HEK293 (cell line): ENCODE results near the gene IGSF9.

Source experiments
- GFI1B ChIP-seq: fragments of 450-650 bp; formaldehyde crosslinking; IDR thresholded peaks from 2 replicates; pipeline ENCODE4 v1.5.1; 2016; ENCODE audit warnings: missing biosample characterization, missing genetic modification characterization
- GLIS2 ChIP-seq: fragments of 450-650 bp; formaldehyde crosslinking; IDR thresholded peaks from 2 replicates; pipeline ENCODE4 v1.5.1; 2016; ENCODE audit warnings: missing biosample characterization, missing genetic modification characterization
- HOXD13 ChIP-seq: sonication (generic); formaldehyde crosslinking; IDR thresholded peaks from 2 replicates; pipeline ENCODE4 v1.8.0; 2022; ENCODE audit warnings: missing genetic modification reagents, borderline replicate concordance
- KLF9 ChIP-seq: fragments of 450-650 bp; formaldehyde crosslinking; IDR thresholded peaks from 2 replicates; pipeline ENCODE4 v1.5.1; 2016; ENCODE audit warnings: missing biosample characterization, missing genetic modification characterization, low read depth
- MEIS1 ChIP-seq: sonication (generic); formaldehyde crosslinking; IDR thresholded peaks from 2 replicates; pipeline ENCODE4 v1.8.1; 2022; ENCODE audit warnings: missing genetic modification reagents, mild to moderate bottlenecking, borderline replicate concordance
- SP3 ChIP-seq: fragments of 450-650 bp; formaldehyde crosslinking; IDR thresholded peaks from 2 replicates; pipeline ENCODE4 v1.5.1; 2016; ENCODE audit warnings: missing biosample characterization, missing genetic modification characterization
- ZBTB20 ChIP-seq: fragments of 450-650 bp; formaldehyde crosslinking; IDR thresholded peaks from 2 replicates; pipeline ENCODE4 v1.5.1; 2016; ENCODE audit warnings: missing biosample characterization, missing genetic modification characterization
- ZFP3 ChIP-seq: fragments of 450-650 bp; formaldehyde crosslinking; IDR thresholded peaks from 2 replicates; pipeline ENCODE4 v1.5.1; 2016; ENCODE audit warnings: low read depth, missing biosample characterization, missing genetic modification characterization
- ZNF214 ChIP-seq: fragments of 450-650 bp; formaldehyde crosslinking; IDR thresholded peaks from 2 replicates; pipeline ENCODE4 v1.5.1; 2017; ENCODE audit warnings: missing biosample characterization, mild to moderate bottlenecking, missing genetic modification characterization, borderline replicate concordance
- ZNF248 ChIP-seq: fragments of 450-650 bp; formaldehyde crosslinking; IDR thresholded peaks from 2 replicates; pipeline ENCODE4 v1.5.1; 2017; ENCODE audit warnings: missing biosample characterization, missing genetic modification characterization
- ZNF391 ChIP-seq: fragments of 450-650 bp; formaldehyde crosslinking; IDR thresholded peaks from 2 replicates; pipeline ENCODE4 v1.5.1; 2016; ENCODE audit warnings: low read depth, missing biosample characterization, missing genetic modification characterization, borderline replicate concordance
- ZNF518A ChIP-seq: fragments of 450-650 bp; formaldehyde crosslinking; conservative IDR thresholded peaks from 2 replicates; pipeline ENCODE4 v1.5.1; 2016; ENCODE audit warnings: low read depth, missing biosample characterization, missing genetic modification characterization
- ZNF521 ChIP-seq: fragments of 450-650 bp; formaldehyde crosslinking; IDR thresholded peaks from 2 replicates; pipeline ENCODE4 v1.5.1; 2017; ENCODE audit warnings: missing biosample characterization, mild to moderate bottlenecking, missing genetic modification characterization
- ZNF548 ChIP-seq: fragments of 450-650 bp; formaldehyde crosslinking; IDR thresholded peaks from 2 replicates; pipeline ENCODE4 v1.5.1; 2016; ENCODE audit warnings: missing biosample characterization, missing genetic modification characterization
- ZNF571 ChIP-seq: fragments of 450-650 bp; formaldehyde crosslinking; IDR thresholded peaks from 2 replicates; pipeline ENCODE4 v1.5.0; 2017; ENCODE audit warnings: missing biosample characterization, missing genetic modification characterization
- ZNF585B ChIP-seq: fragments of 450-650 bp; formaldehyde crosslinking; IDR thresholded peaks from 2 replicates; pipeline ENCODE4 v1.5.1; 2016; ENCODE audit warnings: missing biosample characterization, missing genetic modification characterization
- ZNF76 ChIP-seq: fragments of 450-650 bp; formaldehyde crosslinking; IDR thresholded peaks from 2 replicates; pipeline ENCODE4; 2016; ENCODE audit warnings: low read depth, missing biosample characterization, missing genetic modification characterization, borderline replicate concordance
- ZNF791 ChIP-seq: fragments of 450-650 bp; formaldehyde crosslinking; IDR thresholded peaks from 2 replicates; pipeline ENCODE4 v1.5.1; 2016; ENCODE audit warnings: missing biosample characterization, missing genetic modification characterization
- TF ChIP-seq, protein P1 (sequence below): fragments of 450-650 bp; formaldehyde crosslinking; IDR thresholded peaks from 2 replicates; pipeline ENCODE4 v1.5.1; 2017; ENCODE audit warnings: missing biosample characterization, mild to moderate bottlenecking, missing genetic modification characterization, moderate library complexity
- TF ChIP-seq, protein P2 (sequence below): fragments of 450-650 bp; formaldehyde crosslinking; IDR thresholded peaks from 2 replicates; pipeline ENCODE4 v1.5.1; 2016; ENCODE audit warnings: missing biosample characterization, missing genetic modification characterization
- TF ChIP-seq, protein P3 (sequence below): fragments of 450-650 bp; formaldehyde crosslinking; IDR thresholded peaks from 2 replicates; pipeline ENCODE4 v1.5.1; 2016; ENCODE audit warnings: missing biosample characterization, missing genetic modification characterization, borderline replicate concordance

The IGSF9 gene

DNA sequence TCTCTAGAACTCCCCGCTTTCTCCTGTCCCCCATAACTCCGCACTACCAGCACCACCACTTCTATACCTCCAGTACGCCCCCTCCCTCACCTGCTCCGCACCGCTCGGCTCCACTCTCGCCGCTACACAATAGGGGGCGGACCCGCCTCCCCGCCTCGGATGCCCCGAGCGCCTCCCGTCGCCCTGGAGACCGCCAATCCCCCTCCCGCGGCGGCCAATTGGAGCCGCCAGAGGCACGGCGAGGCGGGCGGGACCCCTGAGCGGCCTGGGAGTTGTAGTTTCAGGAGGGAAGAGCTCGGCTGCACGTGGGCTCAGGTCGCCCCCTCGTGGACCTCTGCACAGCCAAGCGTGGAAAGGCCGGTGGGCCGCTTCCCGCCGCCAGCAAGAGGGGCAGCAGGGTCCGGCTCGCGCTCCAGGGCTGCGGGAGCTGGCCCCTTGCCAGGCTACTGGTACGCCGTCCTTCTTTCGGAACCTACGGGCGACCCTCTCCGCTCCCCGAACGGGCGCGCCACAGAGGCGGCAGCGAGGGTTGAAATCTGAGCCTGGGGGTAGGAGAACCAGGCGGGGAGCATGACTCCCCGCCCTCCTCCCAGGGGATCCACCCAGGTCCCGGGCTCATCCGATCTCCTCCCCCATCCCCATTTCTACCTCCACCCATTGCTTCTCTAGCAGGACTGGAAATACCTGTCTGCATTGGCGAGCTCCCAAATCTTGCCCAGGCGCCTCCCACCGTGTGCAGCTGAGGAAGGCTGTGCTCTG, at the start of gene IGSF9 (continued):
- TF ChIP-seq, protein P1, sequence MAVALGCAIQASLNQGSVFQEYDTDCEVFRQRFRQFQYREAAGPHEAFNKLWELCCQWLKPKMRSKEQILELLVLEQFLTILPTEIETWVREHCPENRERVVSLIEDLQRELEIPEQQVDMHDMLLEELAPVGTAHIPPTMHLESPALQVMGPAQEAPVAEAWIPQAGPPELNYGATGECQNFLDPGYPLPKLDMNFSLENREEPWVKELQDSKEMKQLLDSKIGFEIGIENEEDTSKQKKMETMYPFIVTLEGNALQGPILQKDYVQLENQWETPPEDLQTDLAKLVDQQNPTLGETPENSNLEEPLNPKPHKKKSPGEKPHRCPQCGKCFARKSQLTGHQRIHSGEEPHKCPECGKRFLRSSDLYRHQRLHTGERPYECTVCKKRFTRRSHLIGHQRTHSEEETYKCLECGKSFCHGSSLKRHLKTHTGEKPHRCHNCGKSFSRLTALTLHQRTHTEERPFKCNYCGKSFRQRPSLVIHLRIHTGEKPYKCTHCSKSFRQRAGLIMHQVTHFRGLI = 0 out of 2 replicates have a peak, but pooled peaks have one; percentile 14
- TF ChIP-seq, protein P2, sequence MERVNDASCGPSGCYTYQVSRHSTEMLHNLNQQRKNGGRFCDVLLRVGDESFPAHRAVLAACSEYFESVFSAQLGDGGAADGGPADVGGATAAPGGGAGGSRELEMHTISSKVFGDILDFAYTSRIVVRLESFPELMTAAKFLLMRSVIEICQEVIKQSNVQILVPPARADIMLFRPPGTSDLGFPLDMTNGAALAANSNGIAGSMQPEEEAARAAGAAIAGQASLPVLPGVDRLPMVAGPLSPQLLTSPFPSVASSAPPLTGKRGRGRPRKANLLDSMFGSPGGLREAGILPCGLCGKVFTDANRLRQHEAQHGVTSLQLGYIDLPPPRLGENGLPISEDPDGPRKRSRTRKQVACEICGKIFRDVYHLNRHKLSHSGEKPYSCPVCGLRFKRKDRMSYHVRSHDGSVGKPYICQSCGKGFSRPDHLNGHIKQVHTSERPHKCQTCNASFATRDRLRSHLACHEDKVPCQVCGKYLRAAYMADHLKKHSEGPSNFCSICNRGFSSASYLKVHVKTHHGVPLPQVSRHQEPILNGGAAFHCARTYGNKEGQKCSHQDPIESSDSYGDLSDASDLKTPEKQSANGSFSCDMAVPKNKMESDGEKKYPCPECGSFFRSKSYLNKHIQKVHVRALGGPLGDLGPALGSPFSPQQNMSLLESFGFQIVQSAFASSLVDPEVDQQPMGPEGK (tag by site-specific recombination) = peak; percentile 85
- TF ChIP-seq ZNF585B (tag by site-specific recombination) (no peak), ZNF391 (tag by site-specific recombination) (no peak), ZNF214 (tag by site-specific recombination) (no peak), ZNF571 (tag by site-specific recombination) (no peak), ZNF521 (tag by site-specific recombination) (no peak), ZFP3 (tag by site-specific recombination) (no peak), GFI1B (no peak), MEIS1 (CRISPR knock-in tag) (no peak), ZNF76 (tag by site-specific recombination) (peak; percentile 94), ZNF548 (no peak), ZNF791 (tag by site-specific recombination) (no peak), ZBTB20 (tag by site-specific recombination) (peak; percentile 49), KLF9 (tag by site-specific recombination) (peak; percentile 94), ZNF248 (tag by site-specific recombination) (no peak), ZNF518A (0 out of 2 replicates have a peak, but pooled peaks have one; percentile 20), HOXD13 (CRISPR knock-in tag) (no peak), SP3 (peak; percentile 98), GLIS2 (tag by site-specific recombination) (peak; percentile 96)
- TF ChIP-seq, protein P3, sequence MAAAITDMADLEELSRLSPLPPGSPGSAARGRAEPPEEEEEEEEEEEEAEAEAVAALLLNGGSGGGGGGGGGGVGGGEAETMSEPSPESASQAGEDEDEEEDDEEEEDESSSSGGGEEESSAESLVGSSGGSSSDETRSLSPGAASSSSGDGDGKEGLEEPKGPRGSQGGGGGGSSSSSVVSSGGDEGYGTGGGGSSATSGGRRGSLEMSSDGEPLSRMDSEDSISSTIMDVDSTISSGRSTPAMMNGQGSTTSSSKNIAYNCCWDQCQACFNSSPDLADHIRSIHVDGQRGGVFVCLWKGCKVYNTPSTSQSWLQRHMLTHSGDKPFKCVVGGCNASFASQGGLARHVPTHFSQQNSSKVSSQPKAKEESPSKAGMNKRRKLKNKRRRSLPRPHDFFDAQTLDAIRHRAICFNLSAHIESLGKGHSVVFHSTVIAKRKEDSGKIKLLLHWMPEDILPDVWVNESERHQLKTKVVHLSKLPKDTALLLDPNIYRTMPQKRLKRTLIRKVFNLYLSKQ = no peak
